IMR-90 (cell line): ENCODE data around the gene MYBPC3. TPM values are rescaled to one million over a fixed set of nuclear protein-coding genes. Genes with fewer than 3 reads are reported as not detected.
A peak's percentile ranks its signal among the peaks of the same experiment; 100 is the strongest.

Experiments
- ATAC-seq: fragments of 200-7000 bp; cut with Tn5 transposase; 2 replicates; pipeline ENCODE4 v1.9.1; 2020; ENCODE audit warnings: low read depth, mild to moderate bottlenecking, moderate library complexity
- BruUV-seq: library from RNA; stranded (reverse); fragments of 400-500 nt; replicated peaks from 2 replicates; lab custom pipeline; 2021; lab: Mats Ljungman, UMichigan
- CTCF ChIA-PET: fragments of 300-600 bp; formaldehyde crosslinking; extraction: SDS; loops from one replicate; lab custom pipeline; 2021; ENCODE audit warnings: antibody characterized with exemption; lab: Yijun Ruan, JAX
- POLR2A ChIA-PET: fragments of 300-600 bp; sonication (Branson Sonifier 250); formaldehyde crosslinking; loops from one replicate; lab custom pipeline; 2022; ENCODE audit warnings: antibody characterized with exemption; ENCODE audit not compliant: unreplicated experiment; lab: Charles Lee
- DNase-seq: peaks from one replicate; pipeline ENCODE4 v3.0.0; 2013
- H2AFZ ChIP-seq: replicated peaks from 2 replicates; pipeline ENCODE3; 2013; ENCODE audit warnings: low read length, mild to moderate bottlenecking; ENCODE audit not compliant: poor library complexity
- H2AK5ac ChIP-seq: 2 replicates; pipeline ENCODE4 v1.6.1; 2013; ENCODE audit warnings: low read depth, low read length, inconsistent platforms
- H2AK9ac ChIP-seq: replicated peaks from 2 replicates; pipeline ENCODE3; 2013; ENCODE audit warnings: mild to moderate bottlenecking, low read depth, low read length, moderate library complexity; ENCODE audit not compliant: poor library complexity
- H2BK120ac ChIP-seq: 2 replicates; pipeline ENCODE4 v1.6.1; 2013; ENCODE audit warnings: low read depth, low read length, inconsistent platforms
- H2BK15ac ChIP-seq: 3 replicates; pipeline ENCODE4 v1.6.1; 2013; ENCODE audit warnings: low read depth, low read length, inconsistent platforms
- H2BK20ac ChIP-seq: 2 replicates; pipeline ENCODE4 v1.6.1; 2013; ENCODE audit warnings: low read depth, mild to moderate bottlenecking, inconsistent platforms, low read length, moderate library complexity
- H2BK5ac ChIP-seq: 2 replicates; pipeline ENCODE4 v1.6.1; 2013; ENCODE audit warnings: mild to moderate bottlenecking, low read depth, low read length, inconsistent platforms; ENCODE audit not compliant: poor library complexity, severe bottlenecking
- H3K14ac ChIP-seq: replicated peaks from 2 replicates; pipeline ENCODE4 v1.6.1; 2013; ENCODE audit warnings: low read depth, low read length, inconsistent platforms
- H3K18ac ChIP-seq: 2 replicates; pipeline ENCODE4 v1.6.1; 2013; ENCODE audit warnings: low read depth, low read length, control low read depth
- H3K23ac ChIP-seq: 2 replicates; pipeline ENCODE4 v1.6.1; 2013; ENCODE audit warnings: low read depth, low read length, inconsistent platforms
- H3K27ac ChIP-seq: 2 replicates; pipeline ENCODE4 v1.5.1; 2013; ENCODE audit warnings: mild to moderate bottlenecking, control low read depth, low read length; ENCODE audit not compliant: insufficient read depth
- H3K27me3 ChIP-seq: 2 replicates; pipeline ENCODE4 v1.6.1; 2013; ENCODE audit warnings: low read length; ENCODE audit not compliant: control insufficient read depth, insufficient read depth
- H3K36me3 ChIP-seq: 2 replicates; pipeline ENCODE4 v1.6.1; 2013; ENCODE audit warnings: low read length, mixed read lengths; ENCODE audit not compliant: control insufficient read depth, insufficient read depth
- H3K4ac ChIP-seq: 2 replicates; pipeline ENCODE4 v1.6.1; 2013; ENCODE audit warnings: low read depth, low read length, inconsistent platforms
- H3K4me1 ChIP-seq: 2 replicates; pipeline ENCODE4 v1.6.1; 2013; ENCODE audit warnings: low read length, mixed read lengths; ENCODE audit not compliant: control insufficient read depth, insufficient read depth
- H3K4me2 ChIP-seq: 2 replicates; pipeline ENCODE4 v1.6.1; 2013; ENCODE audit warnings: low read depth, mild to moderate bottlenecking, control low read depth, low read length, moderate library complexity
- H3K4me3 ChIP-seq: 2 replicates; pipeline ENCODE4 v1.5.1; 2013; ENCODE audit warnings: low read depth, mild to moderate bottlenecking, control low read depth, low read length, moderate library complexity; ENCODE audit not compliant: insufficient read depth
- H3K56ac ChIP-seq: 2 replicates; pipeline ENCODE4 v1.6.1; 2013; ENCODE audit warnings: low read length, inconsistent platforms; ENCODE audit not compliant: insufficient read depth; ENCODE audit errors: extremely low read depth
- H3K79me1 ChIP-seq, 2 experiments: 2 replicates each; pipeline ENCODE4 v1.6.1; 2013; ENCODE audit warnings: low read length in 2 of 2, inconsistent platforms in 1 of 2, low read depth in 1 of 2
- H3K9ac ChIP-seq: 2 replicates; pipeline ENCODE4 v1.6.1; 2013; ENCODE audit warnings: low read depth, low read length, control low read depth
- H3K9me1 ChIP-seq: 2 replicates; pipeline ENCODE4 v1.6.1; 2013; ENCODE audit warnings: low read length, inconsistent platforms; ENCODE audit not compliant: insufficient read depth
- H3K9me3 ChIP-seq: 2 replicates; pipeline ENCODE4 v1.6.1; 2013; ENCODE audit warnings: low read length; ENCODE audit not compliant: control insufficient read depth, insufficient read depth
- H4K20me1 ChIP-seq: 2 replicates; pipeline ENCODE4 v1.6.1; 2013; ENCODE audit warnings: low read length, inconsistent platforms; ENCODE audit not compliant: insufficient read depth
- H4K5ac ChIP-seq: 2 replicates; pipeline ENCODE4 v1.6.1; 2013; ENCODE audit warnings: mild to moderate bottlenecking, low read depth, low read length, control low read depth
- H4K8ac ChIP-seq, 2 experiments: 2 replicates each; pipeline ENCODE4 v1.6.1; 2013; ENCODE audit warnings: low read depth in 2 of 2, low read length in 2 of 2, control low read depth in 1 of 2, inconsistent platforms in 1 of 2
- H4K91ac ChIP-seq: 2 replicates; pipeline ENCODE4 v1.6.1; 2013; ENCODE audit warnings: low read depth, low read length, inconsistent platforms; ENCODE audit not compliant: insufficient read depth
- MAZ ChIP-seq: IDR thresholded peaks from 2 replicates; pipeline ENCODE4 v1.6.1; 2012; ENCODE audit warnings: low read depth, mild to moderate bottlenecking, low read length, improper control_type of control experiment, moderate library complexity, borderline replicate concordance
- POLR2A ChIP-seq: IDR thresholded peaks from 2 replicates; pipeline ENCODE4 v1.6.1; 2012; ENCODE audit warnings: mild to moderate bottlenecking, low read depth, low read length
- RAD21 ChIP-seq: IDR thresholded peaks from 2 replicates; pipeline ENCODE4 v1.6.1; 2012; ENCODE audit warnings: low read length, improper control_type of control experiment
- SMC3 ChIP-seq: fragments of 150-350 bp; IDR thresholded peaks from 2 replicates; pipeline ENCODE4 v1.6.1; 2016; ENCODE audit warnings: low read depth, mild to moderate bottlenecking, antibody characterized with exemption, low read length, moderate library complexity
- WGBS, 2 experiments: methylation state at CpG; one replicate each; pipeline versions ENCODE4 v1.1.5 to v1.1.7; 2013; ENCODE audit warnings: missing lambda C conversion rate in 2 of 2; ENCODE audit not compliant: insufficient read length in 1 of 2; ENCODE audit errors: extremely low coverage in 2 of 2; 5-methylcytosine and 5-hydroxymethylcytosine counted together
- dilution Hi-C: fragments of 300-500 bp; cut with HindIII; formaldehyde crosslinking; loops from one replicate; pipeline ENCODE4 v1.14.3; 2018; ENCODE audit warnings: low sequenced_read_pairs; ENCODE audit not compliant: unreplicated experiment
- in situ Hi-C: fragments of 300-500 bp; cut with MboI; formaldehyde crosslinking; loops from 3 replicates; pipeline ENCODE4 v1.14.3; 2019; ENCODE audit warnings: low sequenced_read_pairs, inconsistent platforms, mixed read lengths
- intact Hi-C: fragments of 100-400 bp; cut with micrococcal nuclease; formaldehyde crosslinking; loops from 2 replicates; pipeline ENCODE4 v1.10.0; 2022
- polyA plus RNA-seq, 3 experiments: library from polyadenylated mRNA; depleted of rRNA; stranded (reverse); fragments of >200 nt; gene quantifications; 2 replicates each; pipeline ENCODE4 v1.2.3, GENCODE V29; 2012; ENCODE audit warnings: low replicate concordance in 1 of 3
- total RNA-seq: library from RNA; depleted of rRNA; stranded (reverse); fragments of >200 nt; gene quantifications from 2 replicates; pipeline ENCODE4 v1.2.3, GENCODE V29; 2012
- TF ChIP-seq, protein P1 (sequence below): conservative IDR thresholded peaks from 2 replicates; pipeline ENCODE4 v1.5.1; 2012; ENCODE audit warnings: mild to moderate bottlenecking, low read depth, low read length, improper control_type of control experiment

MYBPC3 gene
- total and polyA plus RNA-seq, 2 of the 4 experiments (the other 2 are of a cell fraction) = not detected

DNA sequence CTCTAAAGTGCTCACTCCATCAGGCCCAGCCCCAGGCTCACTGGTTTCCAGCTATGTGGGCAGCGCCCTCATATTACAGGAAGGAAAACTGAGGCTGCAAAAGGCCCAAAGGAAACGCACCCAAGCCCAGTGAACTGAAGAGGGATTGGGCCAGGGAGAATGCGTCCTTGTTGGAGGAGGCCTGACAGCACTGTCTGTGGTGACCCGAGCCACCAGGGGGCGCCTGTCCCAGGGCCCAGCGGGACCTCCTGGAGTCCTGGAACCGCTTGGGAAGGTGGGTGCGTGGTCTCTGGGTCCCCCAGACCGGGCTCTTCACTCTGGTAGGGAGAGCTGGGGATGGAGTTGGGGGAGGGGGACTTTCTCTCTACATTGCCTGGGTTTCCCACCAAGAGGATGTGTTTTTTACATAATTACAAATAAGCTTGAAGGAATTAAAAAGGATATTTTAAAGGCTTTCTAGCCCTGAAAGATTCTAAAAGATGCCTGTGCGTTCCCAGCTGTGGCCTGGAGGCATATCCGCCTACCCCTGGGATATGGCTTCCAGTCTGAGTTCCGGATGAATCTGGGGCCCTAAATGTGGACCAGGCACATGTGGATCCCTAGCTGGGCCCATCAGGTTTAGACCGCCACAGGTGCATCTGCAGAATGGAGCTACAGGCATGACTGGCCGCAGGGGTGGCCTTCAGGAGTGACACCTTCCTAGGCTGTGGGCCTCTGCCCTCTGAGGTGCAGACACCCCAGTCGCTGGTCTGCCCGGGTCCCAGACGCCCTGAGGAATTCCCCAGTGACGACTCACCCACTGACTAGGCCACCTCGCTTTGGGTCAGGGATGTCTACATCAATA, 21.6 kb upstream of the MYBPC3 start:
- Histone ChIP-seq H2AK9ac (peak overlapping the region; percentile 83), H3K36me3 (no peaks in the 10 kb centered on the region), H2BK15ac (no peak overlapping the region), H3K79me1 (no peaks in the 10 kb centered on the region), H4K91ac (no peak overlapping the region), H3K56ac (no peak overlapping the region), H4K5ac (no peak overlapping the region), H3K9ac (no peak overlapping the region), H3K14ac (no peak overlapping the region), H2AFZ (peak overlapping the region; percentile 87), H3K27ac (no peak overlapping the region), H3K23ac (no peak overlapping the region), H4K8ac (peak overlapping the region in 1 of 2 experiments; percentile 11; a peak in 2 of 4 replicates), H3K4me3 (no peak overlapping the region), H2BK20ac (no peak overlapping the region), H2BK120ac (no peak overlapping the region), H3K27me3 (peaks cover 4% of the 10 kb centered on the region), H3K18ac (no peak overlapping the region), H3K4me2 (no peak overlapping the region), H2BK5ac (no peak overlapping the region), H3K4me1 (peaks cover 5% of the 10 kb centered on the region), H2AK5ac (peak overlapping the region; percentile 68; the same call in 1 of the 2 replicates), H4K20me1 (no peaks in the 10 kb centered on the region; the same call in 1 of the 2 replicates), H3K9me3 (no peaks in the 10 kb centered on the region), H3K4ac (no peak overlapping the region), H3K9me1 (peaks cover 9% of the 10 kb centered on the region)
- in situ Hi-C loops (loop anchor here (25.0 kb wide), 1 partner anchor 487 kb away; no protein-coding TSS in a partner anchor), intact Hi-C loops (loop anchor here (1.0 kb wide), 3 partner anchors 34 to 243 kb away; partner anchors contain the start of gene SLC39A13), dilution Hi-C loops (no loop called here)
- CTCF ChIA-PET = interaction anchor here (0.6 to 1.9 kb wide), 11 partner anchors 10 to 243 kb away, joined by 3 to 6 read pairs (median 3); no protein-coding TSS in a partner anchor
- DNase-seq = peak; percentile 62
- peak; percentile 98 for ATAC-seq
- WGBS, 2 experiments = 40% methylated on average over 9 of the region's 19 CpGs; no CpG with 5 or more reads in 1 of the 2 experiments
- no TSS peak for BruUV-seq
- POLR2A ChIA-PET = no interaction called here
- no peak; the same call in 1 of the 2 replicates for TF ChIP-seq MAZ
- peak; percentile 76 for TF ChIP-seq RAD21
- TF ChIP-seq POLR2A = no peak
- TF ChIP-seq, protein P1, sequence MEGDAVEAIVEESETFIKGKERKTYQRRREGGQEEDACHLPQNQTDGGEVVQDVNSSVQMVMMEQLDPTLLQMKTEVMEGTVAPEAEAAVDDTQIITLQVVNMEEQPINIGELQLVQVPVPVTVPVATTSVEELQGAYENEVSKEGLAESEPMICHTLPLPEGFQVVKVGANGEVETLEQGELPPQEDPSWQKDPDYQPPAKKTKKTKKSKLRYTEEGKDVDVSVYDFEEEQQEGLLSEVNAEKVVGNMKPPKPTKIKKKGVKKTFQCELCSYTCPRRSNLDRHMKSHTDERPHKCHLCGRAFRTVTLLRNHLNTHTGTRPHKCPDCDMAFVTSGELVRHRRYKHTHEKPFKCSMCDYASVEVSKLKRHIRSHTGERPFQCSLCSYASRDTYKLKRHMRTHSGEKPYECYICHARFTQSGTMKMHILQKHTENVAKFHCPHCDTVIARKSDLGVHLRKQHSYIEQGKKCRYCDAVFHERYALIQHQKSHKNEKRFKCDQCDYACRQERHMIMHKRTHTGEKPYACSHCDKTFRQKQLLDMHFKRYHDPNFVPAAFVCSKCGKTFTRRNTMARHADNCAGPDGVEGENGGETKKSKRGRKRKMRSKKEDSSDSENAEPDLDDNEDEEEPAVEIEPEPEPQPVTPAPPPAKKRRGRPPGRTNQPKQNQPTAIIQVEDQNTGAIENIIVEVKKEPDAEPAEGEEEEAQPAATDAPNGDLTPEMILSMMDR = peak; percentile 88
- peak; percentile 94 for TF ChIP-seq SMC3
